NCI-H2171 treated with DMSO at 0.1 percent for 48 hours (cell line): ENCODE data around the gene CSTF3.
A peak's percentile ranks its signal among the peaks of the same experiment; 100 is the strongest.

Source experiments
- DNase-seq: peaks from one replicate; lab custom pipeline; 2025; lab: John Stamatoyannopoulos, UW

The CSTF3 gene

GRCh38 chr11:33040862-33041453 is 120.3 kb downstream of the CSTF3 start:
- DNase-seq = no peak

GRCh38 chr11:33040033-33040861 is 121.0 kb downstream of the CSTF3 start:
- DNase-seq = peak; percentile 74

- peak; percentile 99 for DNase-seq
Measured at GRCh38 chr11:33039274-33040032, 121.8 kb downstream of the CSTF3 start, which contains the start of gene TCP11L1. TSS of gene TCP11L1 (plus strand) at chr11:33039572. CDS start at chr11:33043774, 4,202 bp downstream.

- no peak for DNase-seq
Measured at GRCh38 chr11:33035011-33035410, 126.3 kb downstream of the CSTF3 start.
